Fibroblast of upper back skin (primary cell): Measurements from ENCODE around the gene UGT1A3.

Experiments used
- DNase-seq: peaks from one replicate; pipeline ENCODE4 v3.0.0-alpha.2; 2013

Gene UGT1A3

GRCh38 chr2:233799087-233799665 lies 70.3 kb downstream of the UGT1A3 start:
- no peak for DNase-seq

- DNase-seq: no peak
These were observed 70.9 kb downstream of the UGT1A3 start for GRCh38 chr2:233799716-233800115.

GRCh38 chr2:233800208-233800607 lies 71.4 kb downstream of the UGT1A3 start:
- no peak for DNase-seq

GRCh38 chr2:233801357-233802131 lies 72.7 kb downstream of the UGT1A3 start:
- DNase-seq: no peak

GRCh38 chr2:233802132-233802815 lies 73.4 kb downstream of the UGT1A3 start:
- DNase-seq: no peak

GRCh38 chr2:233803292-233803911 lies 74.6 kb downstream of the UGT1A3 start:
- DNase-seq: no peak

GRCh38 chr2:233803994-233804393 lies 75.2 kb downstream of the UGT1A3 start:
- DNase-seq: no peak

- DNase-seq: no peak
These were observed 78.5 kb downstream of the UGT1A3 start for GRCh38 chr2:233807215-233807865.

GRCh38 chr2:233807966-233808935 lies 79.4 kb downstream of the UGT1A3 start:
- no peak for DNase-seq

GRCh38 chr2:233810385-233810784 lies 81.5 kb downstream of the UGT1A3 start:
- no peak for DNase-seq

- DNase-seq: no peak
These were observed 82.2 kb downstream of the UGT1A3 start for GRCh38 chr2:233811087-233811486.

GRCh38 chr2:233811732-233812131 lies 82.9 kb downstream of the UGT1A3 start:
- no peak for DNase-seq

GRCh38 chr2:233813236-233814055 lies 84.6 kb downstream of the UGT1A3 start:
- no peak for DNase-seq

GRCh38 chr2:233814056-233814835 lies 85.4 kb downstream of the UGT1A3 start:
- DNase-seq: no peak

- no peak for DNase-seq
These were observed 87.0 kb downstream of the UGT1A3 start for GRCh38 chr2:233815861-233816260.

GRCh38 chr2:233816334-233816733 lies 87.5 kb downstream of the UGT1A3 start:
- no peak for DNase-seq

- no peak for DNase-seq
These were observed 87.9 kb downstream of the UGT1A3 start for GRCh38 chr2:233816771-233817170.

- DNase-seq: no peak
These were observed 88.6 kb downstream of the UGT1A3 start for GRCh38 chr2:233817361-233817911.

- DNase-seq: no peak
These were observed 89.3 kb downstream of the UGT1A3 start for GRCh38 chr2:233817995-233818638.
